Testis (tissue), 3 donors: ENCODE results near the gene ITPK1. TPM values are rescaled to one million over a fixed set of nuclear protein-coding genes. Genes with fewer than 3 reads are reported as not detected.

Experiments
- DNase-seq: peaks from one replicate; pipeline ENCODE4 v3.0.0-alpha.2; 2019
- H3K27ac ChIP-seq, 2 donors: fragments of 200-600 bp; sonication (generic); one replicate each; pipeline ENCODE4 v1.5.1; 2019
- H3K27me3 ChIP-seq: fragments of 200-600 bp; sonication (generic); one replicate; pipeline ENCODE4 v1.5.1; 2019
- H3K36me3 ChIP-seq: fragments of 200-600 bp; sonication (generic); one replicate; pipeline ENCODE4 v1.5.1; 2017; ENCODE audit warnings: low read depth; ENCODE audit errors: missing control alignments
- H3K4me1 ChIP-seq: fragments of 200-600 bp; sonication (generic); one replicate; pipeline ENCODE4 v1.5.1; 2019
- H3K4me3 ChIP-seq, 2 donors: fragments of 200-600 bp; sonication (generic); one replicate each; pipeline ENCODE4 v1.5.1; 2017 to 2019
- H3K9me3 ChIP-seq: fragments of 200-600 bp; sonication (generic); one replicate; pipeline ENCODE4 v1.5.1; 2017
- CTCF ChIP-seq, 3 experiments: fragments of 450-650 bp in 2 of 3; fragments of 200-600 bp in 1 of 3; sonication (generic) in 1 of 3; IDR thresholded peaks; one replicate each; pipeline ENCODE4 v1.5.1; 2016 to 2019; ENCODE audit warnings: antibody characterized with exemption in 3 of 3, mild to moderate bottlenecking in 2 of 3, moderate library complexity in 1 of 3
- POLR2A ChIP-seq: fragments of 450-650 bp; IDR thresholded peaks from one replicate; pipeline ENCODE4 v1.6.1; 2017; ENCODE audit warnings: antibody characterized with exemption, mild to moderate bottlenecking, moderate library complexity
- WGBS, 2 donors: methylation state at CpG; one replicate each; pipeline ENCODE4 v1.1.5; 2018; 5-methylcytosine and 5-hydroxymethylcytosine counted together
- intact Hi-C: fragments of 100-400 bp; cut with DNase I; formaldehyde crosslinking; loops from one replicate; pipeline ENCODE4 v1.15.1; 2023; ENCODE audit warnings: low total_unique reads
- polyA plus RNA-seq: library from polyadenylated mRNA; stranded (reverse); fragments of 350-450 nt; fragmentation: Illumina TruSeq; extraction: RNeasy Lipid Tissue Mini Kit (QIAGEN cat#74804); gene quantifications from one replicate; pipeline ENCODE4 v1.2.3, GENCODE V29; 2014; ENCODE audit warnings: low read depth, low replicate concordance; ENCODE audit not compliant: insufficient read depth
- total RNA-seq, 2 donors: library from RNA; depleted of rRNA; stranded (reverse); fragments of >200 nt; gene quantifications; one replicate each; pipeline ENCODE4 v1.2.3, GENCODE V29; 2016

The ITPK1 gene
- total and polyA plus RNA-seq, 3 donors from 2014 or later: 78.3 to 92.5 (median 90.6) TPM

DNA sequence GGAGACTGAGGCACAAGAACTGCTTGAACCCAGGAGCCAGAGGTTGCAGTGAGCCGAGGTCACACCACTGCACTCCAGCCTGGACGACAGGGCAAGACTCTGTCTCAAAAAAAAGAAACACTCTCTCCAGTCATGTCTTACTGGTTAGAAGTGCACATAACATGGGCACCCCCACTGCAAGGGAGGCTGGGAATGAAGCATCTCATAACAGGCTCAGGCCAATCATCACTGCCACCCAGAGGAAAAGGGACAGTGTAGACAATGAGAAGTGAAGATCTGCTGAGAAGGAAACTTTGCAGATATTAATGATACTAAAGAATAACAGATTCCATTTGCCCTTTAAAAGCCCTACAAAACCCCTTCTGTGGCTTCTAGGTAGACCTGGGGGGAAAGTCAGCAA lies 66.9 kb downstream of the ITPK1 start:
- Histone ChIP-seq H3K27ac (no peak overlapping the region), H3K9me3 (no peaks in the 10 kb centered on the region), H3K4me1 (peaks cover 32% of the 10 kb centered on the region), H3K27me3 (no peaks in the 10 kb centered on the region), H3K36me3 (no peaks in the 10 kb centered on the region), H3K4me3 (no peak overlapping the region)
- WGBS, 2 donors: 80 to 81% methylated on average over 2 of the region's 2 CpGs
- intact Hi-C loops: no loop called here
- TF ChIP-seq POLR2A (no peak), CTCF (IDR thresholded peaks at IDR 0.05) (no peak)
- DNase-seq: no peak

GRCh38 chr14:93047661-93048060 lies 68.1 kb downstream of the ITPK1 start:
- H3K27me3 ChIP-seq: no peaks in the 10 kb centered on the region
- H3K9me3 ChIP-seq: no peaks in the 10 kb centered on the region
- peaks cover 44% of the 10 kb centered on the region for H3K4me1 ChIP-seq
- H3K4me3 ChIP-seq: no peak overlapping the region
- intact Hi-C loops: no loop called here
- 75 to 88% methylated on average over 2 of the region's 2 CpGs for WGBS, 2 donors
- TF ChIP-seq CTCF (IDR thresholded peaks at IDR 0.05) (no peak), POLR2A (no peak)
- no peak overlapping the region for H3K27ac ChIP-seq
- DNase-seq: no peak
- H3K36me3 ChIP-seq: no peaks in the 10 kb centered on the region

DNA sequence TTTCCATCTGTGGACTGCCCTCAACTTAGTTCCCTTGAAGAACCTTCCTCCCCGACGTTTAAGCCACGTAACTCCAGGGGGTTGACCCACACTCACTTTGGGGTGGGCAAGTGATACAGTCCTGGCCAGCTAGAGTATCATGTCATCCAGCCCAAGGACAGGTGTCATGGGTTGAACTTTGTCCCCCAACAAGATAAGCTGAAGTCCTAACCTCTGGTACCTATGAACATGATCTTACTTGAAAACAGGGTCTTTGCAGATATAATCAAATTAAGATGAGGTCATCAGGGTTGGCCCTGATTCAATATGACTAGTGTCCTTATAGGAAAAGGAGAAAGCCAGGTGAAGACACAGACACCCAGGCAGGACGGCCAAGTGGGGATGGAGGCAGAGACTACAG lies 68.6 kb downstream of the ITPK1 start:
- Histone ChIP-seq H3K4me1 (peaks cover 46% of the 10 kb centered on the region), H3K27ac (no peak overlapping the region), H3K9me3 (no peaks in the 10 kb centered on the region), H3K4me3 (no peak overlapping the region), H3K27me3 (no peaks in the 10 kb centered on the region), H3K36me3 (no peaks in the 10 kb centered on the region)
- intact Hi-C loops: no loop called here
- TF ChIP-seq CTCF (IDR thresholded peaks at IDR 0.05): no peak
- TF ChIP-seq POLR2A: no peak
- 84 to 91% methylated on average over 4 of the region's 4 CpGs for WGBS, 2 donors
- no peak for DNase-seq

GRCh38 chr14:93046705-93047050 lies 69.0 kb downstream of the ITPK1 start:
- H3K4me3 ChIP-seq: no peak overlapping the region
- no peaks in the 10 kb centered on the region for H3K27me3 ChIP-seq
- intact Hi-C loops: no loop called here
- 65 to 77% methylated on average over 4 to 7 of the region's 7 CpGs for WGBS, 2 donors
- no peaks in the 10 kb centered on the region for H3K36me3 ChIP-seq
- H3K27ac ChIP-seq: no peak overlapping the region
- TF ChIP-seq POLR2A (no peak), CTCF (IDR thresholded peaks at IDR 0.05) (no peak)
- H3K4me1 ChIP-seq: peaks cover 51% of the 10 kb centered on the region
- no peaks in the 10 kb centered on the region for H3K9me3 ChIP-seq
- no peak for DNase-seq

DNA sequence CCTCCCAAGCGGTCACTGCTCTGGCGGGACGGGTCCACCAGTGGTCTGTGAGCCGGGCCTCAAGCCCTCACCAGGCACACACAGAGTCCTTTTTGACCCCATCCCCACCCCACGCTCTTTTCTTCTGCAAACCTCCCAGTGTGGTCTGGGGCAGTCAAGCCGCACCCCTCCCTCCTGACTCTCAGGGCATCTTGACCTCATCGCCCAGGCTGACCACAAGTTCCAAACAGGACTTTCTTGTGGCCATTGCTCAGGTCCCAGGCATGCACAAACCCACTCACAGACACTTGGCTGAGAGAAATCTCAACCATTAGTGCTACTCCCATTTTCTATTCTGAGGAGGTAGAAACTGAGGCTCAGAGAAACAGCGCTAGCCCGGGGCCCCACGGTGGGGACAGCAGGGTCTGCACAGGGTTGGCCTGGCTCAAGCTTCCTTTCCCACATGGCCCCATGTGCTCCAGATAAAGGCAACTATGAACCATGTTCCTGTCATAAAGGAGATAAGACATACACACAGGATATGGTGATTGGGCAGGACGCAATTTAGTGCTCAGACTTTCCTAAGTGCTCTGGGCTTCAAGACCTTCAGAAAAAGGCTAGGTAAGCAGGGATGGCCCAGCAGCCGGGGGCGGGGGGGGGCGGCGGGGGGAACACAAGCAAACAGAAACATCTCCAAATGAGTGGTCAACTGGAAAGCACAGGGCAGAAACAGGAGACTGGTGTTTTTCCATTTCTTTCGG lies 69.6 kb downstream of the ITPK1 start:
- intact Hi-C loops: no loop called here
- no peak for DNase-seq
- H3K4me3 ChIP-seq: no peak overlapping the region
- no peak for TF ChIP-seq POLR2A
- no peak for TF ChIP-seq CTCF (IDR thresholded peaks at IDR 0.05)
- H3K27me3 ChIP-seq: no peaks in the 10 kb centered on the region
- no peaks in the 10 kb centered on the region for H3K36me3 ChIP-seq
- 74 to 77% methylated on average over 16 of the region's 16 CpGs for WGBS, 2 donors
- no peaks in the 10 kb centered on the region for H3K9me3 ChIP-seq
- H3K4me1 ChIP-seq: peaks cover 56% of the 10 kb centered on the region
- peak overlapping the region in 1 of 2 donors; percentile 30 for H3K27ac ChIP-seq
